ENCODE measurements around the gene FCHO2.
A peak's percentile ranks its signal among the peaks of the same experiment; 100 is the strongest.

Gene FCHO2

GRCh38 chr5:73028991-73029595 is 73.3 kb downstream of the FCHO2 start:
- TF ChIP-seq, protein P1, sequence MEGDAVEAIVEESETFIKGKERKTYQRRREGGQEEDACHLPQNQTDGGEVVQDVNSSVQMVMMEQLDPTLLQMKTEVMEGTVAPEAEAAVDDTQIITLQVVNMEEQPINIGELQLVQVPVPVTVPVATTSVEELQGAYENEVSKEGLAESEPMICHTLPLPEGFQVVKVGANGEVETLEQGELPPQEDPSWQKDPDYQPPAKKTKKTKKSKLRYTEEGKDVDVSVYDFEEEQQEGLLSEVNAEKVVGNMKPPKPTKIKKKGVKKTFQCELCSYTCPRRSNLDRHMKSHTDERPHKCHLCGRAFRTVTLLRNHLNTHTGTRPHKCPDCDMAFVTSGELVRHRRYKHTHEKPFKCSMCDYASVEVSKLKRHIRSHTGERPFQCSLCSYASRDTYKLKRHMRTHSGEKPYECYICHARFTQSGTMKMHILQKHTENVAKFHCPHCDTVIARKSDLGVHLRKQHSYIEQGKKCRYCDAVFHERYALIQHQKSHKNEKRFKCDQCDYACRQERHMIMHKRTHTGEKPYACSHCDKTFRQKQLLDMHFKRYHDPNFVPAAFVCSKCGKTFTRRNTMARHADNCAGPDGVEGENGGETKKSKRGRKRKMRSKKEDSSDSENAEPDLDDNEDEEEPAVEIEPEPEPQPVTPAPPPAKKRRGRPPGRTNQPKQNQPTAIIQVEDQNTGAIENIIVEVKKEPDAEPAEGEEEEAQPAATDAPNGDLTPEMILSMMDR (conservative IDR thresholded peaks at IDR 0.05; ENCODE audit: control insufficient read depth, insufficient read depth, low read depth, low read length), result no peak
- DNase-seq (ENCODE audit: low read depth), result peak; percentile 9
- no peak overlapping the region for H3K4me3 ChIP-seq (ENCODE audit: control insufficient read depth, low read depth, low read length)

DNA sequence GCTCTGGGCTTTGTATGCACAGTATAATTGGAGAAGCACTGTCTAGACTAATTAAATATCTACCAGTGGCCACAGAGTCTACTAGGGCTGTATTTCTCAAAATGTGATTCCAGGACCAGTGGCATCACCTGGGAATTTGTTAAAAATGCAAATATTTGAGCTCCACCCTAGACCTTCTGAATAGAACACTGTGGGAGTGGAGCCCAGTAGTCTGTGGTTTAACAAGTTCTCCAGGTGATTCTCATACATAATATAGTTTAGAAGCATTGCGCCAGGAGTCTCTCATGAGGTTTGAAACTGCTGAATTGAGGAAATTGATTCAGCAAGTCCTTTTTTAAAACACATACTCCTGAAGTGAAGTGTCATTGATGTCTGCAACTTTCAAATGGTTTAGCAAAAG is 74.7 kb downstream of the FCHO2 start:
- no peak overlapping the region for H3K4me3 ChIP-seq (ENCODE audit: control insufficient read depth, low read depth, low read length)
- TF ChIP-seq, protein P1 (conservative IDR thresholded peaks at IDR 0.05; ENCODE audit: control insufficient read depth, insufficient read depth, low read depth, low read length), result no peak
- no peak for DNase-seq (ENCODE audit: low read depth)

DNA sequence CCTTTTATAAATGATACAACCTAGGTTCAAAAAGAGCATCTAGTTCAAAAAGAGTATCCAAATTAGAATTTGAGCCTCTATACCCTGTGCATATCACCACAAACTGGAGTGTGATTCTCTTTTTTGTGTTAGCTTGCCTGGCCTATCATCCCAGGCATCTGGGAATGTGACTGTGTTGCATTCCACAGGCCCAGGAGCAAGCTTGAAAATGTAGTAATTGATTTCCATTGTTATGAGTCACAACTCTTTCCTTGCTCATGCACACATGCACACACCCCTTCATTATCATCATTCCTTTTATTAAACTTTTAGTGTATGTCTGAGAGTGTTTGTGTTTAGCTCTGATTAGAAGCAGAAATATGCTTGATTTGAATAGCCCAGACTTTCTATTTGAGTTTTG is 75.2 kb downstream of the FCHO2 start:
- H3K4me3 ChIP-seq (ENCODE audit: control insufficient read depth, low read depth, low read length), result no peak overlapping the region
- DNase-seq (ENCODE audit: low read depth), result peak; percentile 78
- TF ChIP-seq, protein P1 (conservative IDR thresholded peaks at IDR 0.05; ENCODE audit: control insufficient read depth, insufficient read depth, low read depth, low read length), result no peak

- peak; percentile 83 for DNase-seq (ENCODE audit: low read depth)
- H3K4me3 ChIP-seq (ENCODE audit: control insufficient read depth, low read depth, low read length), result no peak overlapping the region
These were observed 76.0 kb downstream of the FCHO2 start for GRCh38 chr5:73031839-73032238.

DNA sequence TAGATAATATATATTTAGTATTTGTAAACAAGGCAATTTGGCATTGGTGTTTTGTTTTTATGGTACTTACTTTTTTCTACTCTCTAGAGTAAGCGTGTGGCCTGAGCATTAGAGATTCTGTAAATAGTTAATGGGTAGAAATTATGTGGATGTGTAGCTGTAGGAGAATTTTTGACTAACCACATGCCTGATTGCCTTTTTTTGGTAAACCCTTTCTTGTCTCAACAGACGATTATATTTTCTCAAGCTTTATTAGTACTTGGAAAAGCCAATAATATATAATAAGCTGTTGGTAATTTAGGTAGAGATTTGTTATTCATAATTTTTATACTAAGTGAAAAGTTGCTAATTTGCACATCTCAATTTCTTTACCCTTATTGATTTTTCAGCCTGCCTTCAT is 76.8 kb downstream of the FCHO2 start:
- TF ChIP-seq, protein P1 (conservative IDR thresholded peaks at IDR 0.05; ENCODE audit: control insufficient read depth, insufficient read depth, low read depth, low read length), result no peak
- DNase-seq (ENCODE audit: low read depth), result no peak
- H3K4me3 ChIP-seq (ENCODE audit: control insufficient read depth, low read depth, low read length), result no peak overlapping the region

More at GRCh38 chr5:73031839-73032238, 76.0 kb downstream of the FCHO2 start:
- TF ChIP-seq, protein P1 (conservative IDR thresholded peaks at IDR 0.05; ENCODE audit: control insufficient read depth, insufficient read depth, low read depth, low read length), result no peak

GRCh38 chr5:73037545-73037944 is 81.7 kb downstream of the FCHO2 start:
- TF ChIP-seq, protein P1 (conservative IDR thresholded peaks at IDR 0.05; ENCODE audit: control insufficient read depth, insufficient read depth, low read depth, low read length), result no peak
- DNase-seq (ENCODE audit: low read depth), result no peak
- H3K4me3 ChIP-seq (ENCODE audit: control insufficient read depth, low read depth, low read length), result no peak overlapping the region

DNA sequence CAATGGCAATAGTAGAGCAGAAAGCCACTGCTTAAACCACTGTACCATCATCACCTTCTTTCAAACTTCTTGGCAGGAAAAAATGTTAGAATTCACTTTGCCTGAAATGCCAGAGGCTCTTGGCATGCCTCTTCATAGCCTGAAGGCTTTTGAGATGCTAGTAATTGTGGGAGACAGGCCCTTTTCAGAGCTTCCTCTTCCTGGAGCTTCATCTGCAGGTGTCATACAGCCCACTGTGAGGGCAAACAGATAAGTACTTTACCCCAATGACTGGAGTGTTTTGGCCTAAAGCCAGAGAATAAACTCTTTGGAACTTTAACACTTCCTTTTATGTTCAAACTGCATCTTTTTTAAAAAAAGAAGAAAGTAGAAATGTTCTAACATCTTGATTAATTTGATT is 83.2 kb downstream of the FCHO2 start:
- TF ChIP-seq, protein P1 (conservative IDR thresholded peaks at IDR 0.05; ENCODE audit: control insufficient read depth, insufficient read depth, low read depth, low read length), result no peak
- DNase-seq (ENCODE audit: low read depth), result no peak
- H3K4me3 ChIP-seq (ENCODE audit: control insufficient read depth, low read depth, low read length), result no peak overlapping the region

Measured in fibroblast of mammary gland (primary cell).